ENCODE measurements around the gene GPS1.

DNA sequence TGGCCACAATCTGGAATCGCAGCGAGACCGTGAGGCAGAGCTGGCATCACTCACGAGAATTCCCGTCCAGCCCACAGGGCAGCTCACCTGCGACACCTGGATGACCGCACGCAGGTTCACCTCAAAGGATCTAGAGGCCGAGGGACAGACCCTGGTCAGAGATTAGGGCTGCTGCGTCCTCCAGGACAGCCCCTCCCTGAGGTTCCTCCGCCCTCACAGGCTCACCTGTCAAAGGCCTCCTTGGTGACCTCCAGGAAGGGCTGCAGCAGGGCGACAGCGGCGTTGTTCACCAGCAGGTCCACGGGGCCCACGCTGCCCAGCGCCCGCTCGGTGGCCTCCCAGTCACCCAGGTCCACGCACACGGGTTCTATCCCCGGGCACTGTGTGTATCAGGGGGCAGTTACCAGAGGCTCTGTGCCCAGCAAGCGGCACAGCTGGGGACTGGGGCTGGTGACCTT lies 15.0 kb upstream of the GPS1 start:
- TF ChIP-seq GATA3 (IDR thresholded peaks at IDR 0.05; ENCODE audit: low read depth, low read length) = no peak
- no peak for TF ChIP-seq GATA2 (IDR thresholded peaks at IDR 0.05; ENCODE audit: low read depth, low read length)
